ENCODE results near the gene SLC1A7. TPM values are rescaled to one million over a fixed set of nuclear protein-coding genes. Genes with fewer than 3 reads are reported as not detected.

SLC1A7 gene
- total RNA-seq, 1 donor from 2014 or later, result 0.08 TPM

GRCh38 chr1:53163291-53163768, 20.9 kb upstream of the SLC1A7 start:
- intact Hi-C loops (cut with DNase I), result no loop called here
- ATAC-seq (ENCODE audit: poor library complexity) (no peak), DNase-seq (no peak)

GRCh38 chr1:53162621-53163020, 20.2 kb upstream of the SLC1A7 start:
- ATAC-seq (ENCODE audit: poor library complexity) (no peak), DNase-seq (no peak)
- intact Hi-C loops (cut with DNase I), result no loop called here

- intact Hi-C loops (cut with DNase I), result no loop called here
- ATAC-seq (ENCODE audit: poor library complexity), result no peak
- no peak for DNase-seq
These were observed 18.5 kb upstream of the SLC1A7 start for GRCh38 chr1:53160924-53161378.

- DNase-seq (no peak), ATAC-seq (ENCODE audit: poor library complexity) (no peak)
- intact Hi-C loops (cut with DNase I), result no loop called here
These were observed 16.5 kb upstream of the SLC1A7 start for GRCh38 chr1:53158900-53159299.

GRCh38 chr1:53156783-53157182, 14.3 kb upstream of the SLC1A7 start:
- intact Hi-C loops (cut with DNase I), result no loop called here
- ATAC-seq (ENCODE audit: poor library complexity) (no peak), DNase-seq (no peak)

- ATAC-seq (ENCODE audit: poor library complexity) (no peak), DNase-seq (no peak)
- intact Hi-C loops (cut with DNase I), result no loop called here
These were observed 13.5 kb upstream of the SLC1A7 start for GRCh38 chr1:53155945-53156344.

- DNase-seq, result no peak
- ATAC-seq (ENCODE audit: poor library complexity), result no peak
- intact Hi-C loops (cut with DNase I), result no loop called here
These were observed 13.1 kb upstream of the SLC1A7 start for GRCh38 chr1:53155534-53155933.

GRCh38 chr1:53154859-53155438, 12.5 kb upstream of the SLC1A7 start:
- no peak for ATAC-seq (ENCODE audit: poor library complexity)
- no peak for DNase-seq
- intact Hi-C loops (cut with DNase I), result no loop called here

- intact Hi-C loops (cut with DNase I), result no loop called here
- no peak for DNase-seq
- no peak for ATAC-seq (ENCODE audit: poor library complexity)
These were observed 11.3 kb upstream of the SLC1A7 start for GRCh38 chr1:53153752-53154151.

GRCh38 chr1:53148123-53148522, 5.7 kb upstream of the SLC1A7 start:
- intact Hi-C loops (cut with DNase I), result no loop called here
- DNase-seq, result no peak
- no peak for ATAC-seq (ENCODE audit: poor library complexity)

- no peak for DNase-seq
- intact Hi-C loops (cut with DNase I), result no loop called here
- no peak for ATAC-seq (ENCODE audit: poor library complexity)
These were observed 4.7 kb upstream of the SLC1A7 start for GRCh38 chr1:53147174-53147573.

GRCh38 chr1:53145942-53146708, 3.7 kb upstream of the SLC1A7 start:
- peak; percentile 61 for ATAC-seq (ENCODE audit: poor library complexity)
- DNase-seq, result peak; percentile 57
- intact Hi-C loops (cut with DNase I), result no loop called here

GRCh38 chr1:53145619-53145941, 3.1 kb upstream of the SLC1A7 start:
- no peak for DNase-seq
- intact Hi-C loops (cut with DNase I), result no loop called here
- no peak for ATAC-seq (ENCODE audit: poor library complexity)

- intact Hi-C loops (cut with DNase I), result no loop called here
- ATAC-seq (ENCODE audit: poor library complexity) (no peak), DNase-seq (no peak)
These were observed 2.7 kb upstream of the SLC1A7 start for GRCh38 chr1:53145051-53145600.

GRCh38 chr1:53144201-53144600, 1.8 kb upstream of the SLC1A7 start:
- DNase-seq (no peak), ATAC-seq (ENCODE audit: poor library complexity) (no peak)
- intact Hi-C loops (cut with DNase I), result no loop called here

GRCh38 chr1:53143527-53143926, 1.1 kb upstream of the SLC1A7 start:
- intact Hi-C loops (cut with DNase I), result no loop called here
- DNase-seq (no peak), ATAC-seq (ENCODE audit: poor library complexity) (no peak)

- DNase-seq (no peak), ATAC-seq (ENCODE audit: poor library complexity) (no peak)
- intact Hi-C loops (cut with DNase I), result no loop called here
These were observed 867 bp downstream of the SLC1A7 start for GRCh38 chr1:53141487-53142055.

GRCh38 chr1:53140451-53140850, 2.0 kb downstream of the SLC1A7 start:
- DNase-seq, result no peak
- intact Hi-C loops (cut with DNase I), result no loop called here
- ATAC-seq (ENCODE audit: poor library complexity), result no peak

- intact Hi-C loops (cut with DNase I), result no loop called here
- DNase-seq, result no peak
- ATAC-seq (ENCODE audit: poor library complexity), result no peak
These were observed 2.5 kb downstream of the SLC1A7 start for GRCh38 chr1:53139951-53140361.

Measured in Right ventricle myocardium superior (tissue), 1 donor.